PFSK-1 (cell line): Measurements from ENCODE around the gene COX17.

ENCODE experiments used
- FOXP2 ChIP-seq: optimal IDR thresholded peaks from 2 replicates; pipeline ENCODE3; 2011; ENCODE audit warnings: borderline replicate concordance, control low read depth, inconsistent platforms; ENCODE audit not compliant: insufficient read depth; ENCODE audit errors: extremely low read length, extremely low read depth
- POLR2AphosphoS5 ChIP-seq: IDR thresholded peaks from 2 replicates; pipeline ENCODE4 v1.6.1; 2012; ENCODE audit warnings: low read depth, mild to moderate bottlenecking, control low read depth, low read length, moderate library complexity
- REST ChIP-seq, 2 experiments: IDR thresholded peaks; 2 replicates each; pipeline versions ENCODE4 v1.6.1 to v1.8.0; 2011 to 2012; ENCODE audit warnings: low read depth in 2 of 2, low read length in 2 of 2, control low read depth in 1 of 2, inconsistent platforms in 1 of 2, mild to moderate bottlenecking in 1 of 2, moderate library complexity in 1 of 2; ENCODE audit not compliant: insufficient read depth in 1 of 2
- SIN3A ChIP-seq: IDR thresholded peaks from 2 replicates; pipeline ENCODE4 v1.6.1; 2012; ENCODE audit warnings: mild to moderate bottlenecking, low read length, moderate library complexity, borderline replicate concordance; ENCODE audit not compliant: insufficient read depth
- TAF1 ChIP-seq: IDR thresholded peaks from 2 replicates; pipeline ENCODE4 v1.6.1; 2012; ENCODE audit warnings: low read length, control low read depth, borderline replicate concordance; ENCODE audit not compliant: insufficient read depth

COX17 gene

GRCh38 chr3:119649761-119650160 lies 27.4 kb downstream of the COX17 start:
- no peak for TF ChIP-seq TAF1
- TF ChIP-seq SIN3A = no peak
- TF ChIP-seq FOXP2 = no peak
- TF ChIP-seq POLR2AphosphoS5 = no peak
- no peak for TF ChIP-seq REST (IDR thresholded peaks at IDR 0.05; ENCODE audit: insufficient read depth in 1 of 2, low read depth in 2 of 2, low read length in 2 of 2)

DNA sequence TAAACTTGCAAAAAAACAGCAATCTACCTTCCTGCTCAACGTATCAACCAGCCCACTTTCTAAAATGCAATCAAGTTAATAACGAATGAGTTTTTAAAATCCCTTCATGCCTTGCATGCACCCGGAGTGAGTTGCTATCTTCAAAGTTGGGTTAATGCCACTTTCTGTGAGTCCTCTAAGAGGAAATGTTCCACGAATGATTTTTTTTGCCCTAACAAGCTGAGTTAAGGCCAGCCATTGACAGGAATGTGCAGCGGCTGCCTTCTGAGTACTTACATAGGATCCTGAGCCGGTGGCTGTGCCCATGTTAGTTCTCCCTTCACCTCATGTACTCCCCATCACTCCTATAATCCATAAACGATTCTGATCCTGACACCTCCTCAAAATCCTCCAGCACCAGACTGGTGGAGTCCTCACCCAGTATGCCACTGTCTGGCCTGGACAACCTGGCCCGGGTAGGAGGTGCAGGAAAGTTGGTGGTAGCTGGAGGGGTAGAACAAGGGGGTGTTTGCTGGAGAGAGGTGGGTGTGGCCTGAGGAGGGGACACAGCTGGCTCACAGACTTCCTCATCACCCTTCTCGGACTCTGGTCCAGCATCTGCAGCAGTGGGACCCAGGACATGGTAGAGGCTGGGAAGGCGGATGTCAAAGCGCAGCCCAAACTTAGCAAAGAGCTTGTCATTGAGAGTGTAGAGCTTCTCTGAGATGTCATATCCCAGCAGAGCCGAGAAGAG lies 29.2 kb downstream of the COX17 start:
- TF ChIP-seq SIN3A (no peak), TAF1 (no peak), REST (IDR thresholded peaks at IDR 0.05; ENCODE audit: insufficient read depth in 1 of 2, low read depth in 2 of 2, low read length in 2 of 2) (no peak), FOXP2 (no peak), POLR2AphosphoS5 (no peak)

DNA sequence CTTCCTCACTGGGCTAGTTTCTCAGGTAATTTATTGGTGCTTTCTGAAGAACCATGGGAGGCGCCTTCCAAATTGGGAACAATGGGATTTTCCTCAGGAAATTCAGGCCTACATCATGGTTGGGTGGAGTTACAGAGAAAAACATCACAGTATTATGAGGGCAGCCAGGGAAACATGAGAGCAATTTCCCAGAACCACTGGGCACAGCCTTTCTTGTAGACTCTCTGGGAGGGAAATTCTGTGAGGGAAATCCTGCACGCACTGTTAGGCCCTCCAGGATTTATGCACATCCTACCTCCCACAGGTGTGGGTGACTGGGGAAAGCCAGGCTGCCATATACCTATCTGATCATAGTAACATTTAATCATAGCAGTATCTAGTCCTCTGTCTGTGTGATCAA lies 30.0 kb downstream of the COX17 start:
- TF ChIP-seq TAF1 (no peak), FOXP2 (no peak)

- TF ChIP-seq TAF1 (no peak), SIN3A (no peak), POLR2AphosphoS5 (no peak), FOXP2 (no peak), REST (IDR thresholded peaks at IDR 0.05; ENCODE audit: insufficient read depth in 1 of 2, low read depth in 2 of 2, low read length in 2 of 2) (no peak)
These were observed 31.4 kb downstream of the COX17 start for GRCh38 chr3:119645813-119646212.

GRCh38 chr3:119644481-119644880 lies 32.7 kb downstream of the COX17 start:
- TF ChIP-seq SIN3A (no peak), POLR2AphosphoS5 (no peak), REST (IDR thresholded peaks at IDR 0.05; ENCODE audit: insufficient read depth in 1 of 2, low read depth in 2 of 2, low read length in 2 of 2) (no peak), FOXP2 (no peak), TAF1 (no peak)
